HG03045 (cell line): ENCODE results near the gene GRAMD1B.

Experiments used
- ATAC-seq: cut with Tn5 transposase; IDR thresholded peaks from one replicate; pipeline ENCODE4 v1.9.1; 2021; ENCODE audit warnings: mild to moderate bottlenecking, moderate library complexity; ENCODE audit not compliant: unreplicated experiment

The GRAMD1B gene

GRCh38 chr11:123408619-123409455 lies 21.2 kb upstream of the GRAMD1B start:
- ATAC-seq: no peak

- ATAC-seq: no peak
These were observed 20.4 kb upstream of the GRAMD1B start for GRCh38 chr11:123409456-123410217.

- no peak for ATAC-seq
These were observed 19.9 kb upstream of the GRAMD1B start for GRCh38 chr11:123410218-123410549.

- no peak for ATAC-seq
These were observed 16.4 kb upstream of the GRAMD1B start for GRCh38 chr11:123413636-123414035.

GRCh38 chr11:123416566-123416965 lies 13.5 kb upstream of the GRAMD1B start:
- no peak for ATAC-seq

- no peak for ATAC-seq
These were observed 11.5 kb upstream of the GRAMD1B start for GRCh38 chr11:123418351-123419114.

GRCh38 chr11:123419731-123420452 lies 10.2 kb upstream of the GRAMD1B start:
- no peak for ATAC-seq

GRCh38 chr11:123421589-123421988 lies 8.5 kb upstream of the GRAMD1B start:
- ATAC-seq: no peak

GRCh38 chr11:123425367-123425766 lies 4.7 kb upstream of the GRAMD1B start:
- no peak for ATAC-seq

- ATAC-seq: no peak
These were observed 3.3 kb upstream of the GRAMD1B start for GRCh38 chr11:123426789-123427188.

GRCh38 chr11:123427405-123427804 lies 2.7 kb upstream of the GRAMD1B start:
- no peak for ATAC-seq

- ATAC-seq: no peak
These were observed 1.9 kb upstream of the GRAMD1B start for GRCh38 chr11:123428116-123428715.

GRCh38 chr11:123429336-123429735 lies 733 bp upstream of the GRAMD1B start:
- no peak for ATAC-seq

GRCh38 chr11:123430721-123431497 lies 840 bp downstream of the GRAMD1B start:
- ATAC-seq: peak; percentile 43

- ATAC-seq: no peak
These were observed 1.6 kb downstream of the GRAMD1B start for GRCh38 chr11:123431619-123432018.

- ATAC-seq: no peak
These were observed 4.2 kb downstream of the GRAMD1B start for GRCh38 chr11:123434262-123434661.

- no peak for ATAC-seq
These were observed 4.8 kb downstream of the GRAMD1B start for GRCh38 chr11:123434911-123435310.

- no peak for ATAC-seq
These were observed 7.3 kb downstream of the GRAMD1B start for GRCh38 chr11:123437236-123437979.

GRCh38 chr11:123438131-123438627 lies 8.1 kb downstream of the GRAMD1B start:
- ATAC-seq: no peak
